HEK293 (cell line): ENCODE data around the gene FAM180A.

ENCODE experiments used
- CTCF ChIA-PET: fragments of 350-600 bp; formaldehyde crosslinking; extraction: SDS; loops from one replicate; lab custom pipeline; 2021; ENCODE audit warnings: antibody characterized with exemption; lab: Yijun Ruan, JAX
- POLR2A ChIA-PET: fragments of 300-600 bp; formaldehyde crosslinking; extraction: SDS; loops from one replicate; lab custom pipeline; 2020; ENCODE audit warnings: antibody characterized with exemption, inconsistent platforms; lab: Yijun Ruan, JAX
- H3K27ac ChIP-seq: fragments of 200-500 bp; sonication (Bioruptor generic); 2 replicates; pipeline ENCODE4 v1.5.1; 2014; ENCODE audit warnings: low read depth, low read length, control low read depth, inconsistent platforms; ENCODE audit errors: extremely low read depth
- H3K36me3 ChIP-seq, 2 experiments: fragments of 200-500 bp in 1 of 2; sonication (Bioruptor generic) in 1 of 2; 1 replicate in 1 of 2; 2 replicates in 1 of 2; pipeline ENCODE4 v1.5.1; 2014 to 2017; ENCODE audit warnings: inconsistent platforms in 2 of 2, low read length in 2 of 2; ENCODE audit not compliant: control insufficient read depth in 2 of 2, insufficient read depth in 1 of 2
- H3K4me1 ChIP-seq: fragments of 200-500 bp; sonication (Bioruptor generic); 2 replicates; pipeline ENCODE4 v1.5.1; 2014; ENCODE audit warnings: mild to moderate bottlenecking, low read length, inconsistent platforms; ENCODE audit not compliant: control insufficient read depth, insufficient read depth
- H3K4me3 ChIP-seq: 2 replicates; pipeline ENCODE4 v1.5.1; 2011; ENCODE audit warnings: low read depth, mild to moderate bottlenecking, control low read depth, low read length, moderate library complexity
- H3K9me3 ChIP-seq: fragments of 200-500 bp; sonication (Bioruptor generic); 2 replicates; pipeline ENCODE4 v1.5.1; 2014; ENCODE audit warnings: low read depth, low read length, inconsistent platforms; ENCODE audit not compliant: control insufficient read depth, insufficient read depth
- GLIS1 ChIP-seq: fragments of 450-650 bp; formaldehyde crosslinking; IDR thresholded peaks from 2 replicates; pipeline ENCODE4 v1.5.1; 2016; ENCODE audit warnings: missing biosample characterization, missing genetic modification characterization
- HOXD13 ChIP-seq: sonication (generic); formaldehyde crosslinking; IDR thresholded peaks from 2 replicates; pipeline ENCODE4 v1.8.0; 2022; ENCODE audit warnings: missing genetic modification reagents, borderline replicate concordance
- OVOL3 ChIP-seq: fragments of 450-650 bp; formaldehyde crosslinking; IDR thresholded peaks from 2 replicates; pipeline ENCODE4 v1.5.1; 2016; ENCODE audit warnings: missing biosample characterization, missing genetic modification characterization
- REPIN1 ChIP-seq: fragments of 450-650 bp; formaldehyde crosslinking; IDR thresholded peaks from 2 replicates; pipeline ENCODE4 v1.5.1; 2017; ENCODE audit warnings: missing biosample characterization, missing genetic modification characterization, low read depth
- YY1 ChIP-seq: fragments of 450-650 bp; formaldehyde crosslinking; IDR thresholded peaks from 2 replicates; pipeline ENCODE4 v1.5.1; 2018; ENCODE audit warnings: missing biosample characterization, missing genetic modification characterization
- YY2 ChIP-seq: fragments of 450-650 bp; formaldehyde crosslinking; IDR thresholded peaks from 2 replicates; pipeline ENCODE4 v1.5.1; 2016; ENCODE audit warnings: missing biosample characterization, missing genetic modification characterization
- ZBTB21 ChIP-seq: fragments of 450-650 bp; formaldehyde crosslinking; IDR thresholded peaks from 2 replicates; pipeline ENCODE4 v1.5.1; 2017; ENCODE audit warnings: missing biosample characterization, missing genetic modification characterization
- ZFP3 ChIP-seq: fragments of 450-650 bp; formaldehyde crosslinking; IDR thresholded peaks from 2 replicates; pipeline ENCODE4 v1.5.1; 2016; ENCODE audit warnings: low read depth, missing biosample characterization, missing genetic modification characterization
- ZNF146 ChIP-seq: fragments of 450-650 bp; formaldehyde crosslinking; IDR thresholded peaks from 2 replicates; pipeline ENCODE4 v1.5.1; 2016; ENCODE audit warnings: missing biosample characterization, missing genetic modification characterization
- ZNF19 ChIP-seq: fragments of 450-650 bp; formaldehyde crosslinking; IDR thresholded peaks from 2 replicates; pipeline ENCODE4; 2016; ENCODE audit warnings: missing biosample characterization, missing genetic modification characterization, low read depth
- ZNF211 ChIP-seq: fragments of 450-650 bp; formaldehyde crosslinking; IDR thresholded peaks from 2 replicates; pipeline ENCODE4 v1.5.1; 2016; ENCODE audit warnings: low read depth, missing biosample characterization, missing genetic modification characterization
- ZNF529 ChIP-seq: fragments of 450-650 bp; formaldehyde crosslinking; IDR thresholded peaks from 2 replicates; pipeline ENCODE4 v1.5.1; 2017; ENCODE audit warnings: missing genetic modification characterization, missing biosample characterization; ENCODE audit not compliant: insufficient replicate concordance
- ZNF548 ChIP-seq: fragments of 450-650 bp; formaldehyde crosslinking; IDR thresholded peaks from 2 replicates; pipeline ENCODE4 v1.5.1; 2016; ENCODE audit warnings: missing biosample characterization, missing genetic modification characterization
- ZNF549 ChIP-seq: fragments of 450-650 bp; IDR thresholded peaks from 2 replicates; pipeline ENCODE4 v1.5.1; 2018; ENCODE audit warnings: missing biosample characterization, missing genetic modification characterization, mild to moderate bottlenecking, inconsistent platforms, moderate library complexity
- ZNF626 ChIP-seq: fragments of 450-650 bp; sonication (Bioruptor Pico); formaldehyde crosslinking; IDR thresholded peaks from 2 replicates; pipeline ENCODE4 v1.5.1; 2018; ENCODE audit warnings: missing biosample characterization, missing genetic modification characterization, inconsistent platforms
- ZNF701 ChIP-seq: fragments of 450-650 bp; formaldehyde crosslinking; IDR thresholded peaks from 2 replicates; pipeline ENCODE4 v1.5.1; 2016; ENCODE audit warnings: missing biosample characterization, missing genetic modification characterization
- ZNF707 ChIP-seq: fragments of 450-650 bp; formaldehyde crosslinking; IDR thresholded peaks from 2 replicates; pipeline ENCODE4 v1.5.1; 2016; ENCODE audit warnings: missing biosample characterization, missing genetic modification characterization
- ZNF776 ChIP-seq: fragments of 450-650 bp; formaldehyde crosslinking; IDR thresholded peaks from 2 replicates; pipeline ENCODE4 v1.5.0; 2017; ENCODE audit warnings: missing biosample characterization, missing genetic modification characterization, borderline replicate concordance
- ZNF785 ChIP-seq: fragments of 450-650 bp; formaldehyde crosslinking; IDR thresholded peaks from 2 replicates; pipeline ENCODE4 v1.5.1; 2016; ENCODE audit warnings: missing biosample characterization, missing genetic modification characterization
- TF ChIP-seq, protein P1 (sequence below): sonication (generic); formaldehyde crosslinking; IDR thresholded peaks from 2 replicates; pipeline ENCODE4 v1.8.1; 2022; ENCODE audit warnings: mild to moderate bottlenecking, moderate library complexity, missing genetic modification reagents
- TF ChIP-seq, protein P2 (sequence below): fragments of 450-650 bp; formaldehyde crosslinking; conservative IDR thresholded peaks from 2 replicates; pipeline ENCODE4 v1.5.1; 2016; ENCODE audit warnings: low read depth, missing biosample characterization, missing genetic modification characterization
- TF ChIP-seq, protein P3 (sequence below): fragments of 450-650 bp; formaldehyde crosslinking; IDR thresholded peaks from 2 replicates; pipeline ENCODE4 v1.5.0; 2017; ENCODE audit warnings: missing biosample characterization, missing genetic modification characterization, borderline replicate concordance

FAM180A gene

DNA sequence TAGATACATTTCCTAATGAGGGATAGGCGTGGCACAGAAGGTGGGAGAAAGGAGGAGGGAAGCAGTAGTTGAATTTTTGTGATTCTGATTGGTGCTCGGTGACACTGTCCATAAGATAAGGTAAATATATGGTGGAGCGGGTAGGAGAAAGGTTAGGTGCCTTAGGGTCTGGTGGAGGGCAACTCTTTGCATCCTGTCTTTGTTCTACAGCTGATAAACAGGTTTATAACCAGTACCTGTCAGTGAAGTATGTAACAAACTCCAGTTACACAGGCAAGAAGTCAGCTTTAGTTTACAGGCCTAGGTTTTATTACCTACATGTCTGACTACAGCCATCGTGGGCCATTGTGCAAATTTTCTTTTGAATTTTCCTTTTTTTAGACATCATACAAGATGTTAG lies 10.9 kb upstream of the FAM180A start:
- TF ChIP-seq ZNF19, result no peak
- TF ChIP-seq, protein P1, sequence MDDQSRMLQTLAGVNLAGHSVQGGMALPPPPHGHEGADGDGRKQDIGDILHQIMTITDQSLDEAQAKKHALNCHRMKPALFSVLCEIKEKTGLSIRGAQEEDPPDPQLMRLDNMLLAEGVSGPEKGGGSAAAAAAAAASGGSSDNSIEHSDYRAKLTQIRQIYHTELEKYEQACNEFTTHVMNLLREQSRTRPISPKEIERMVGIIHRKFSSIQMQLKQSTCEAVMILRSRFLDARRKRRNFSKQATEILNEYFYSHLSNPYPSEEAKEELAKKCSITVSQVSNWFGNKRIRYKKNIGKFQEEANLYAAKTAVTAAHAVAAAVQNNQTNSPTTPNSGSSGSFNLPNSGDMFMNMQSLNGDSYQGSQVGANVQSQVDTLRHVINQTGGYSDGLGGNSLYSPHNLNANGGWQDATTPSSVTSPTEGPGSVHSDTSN (CRISPR knock-in tag), result no peak
- no peak for TF ChIP-seq YY2 (tag by site-specific recombination)
- TF ChIP-seq HOXD13 (CRISPR knock-in tag), result no peak
- no peak for TF ChIP-seq ZNF701
- TF ChIP-seq OVOL3 (tag by site-specific recombination), result no peak
- TF ChIP-seq ZNF549 (tag by site-specific recombination), result no peak
- TF ChIP-seq ZBTB21, result no peak
- TF ChIP-seq ZNF707 (tag by site-specific recombination), result no peak
- TF ChIP-seq ZNF146 (tag by site-specific recombination), result no peak
- no peak for TF ChIP-seq ZNF548
- no peak for TF ChIP-seq REPIN1 (tag by site-specific recombination)
- TF ChIP-seq ZNF529 (tag by site-specific recombination), result no peak
- TF ChIP-seq ZFP3 (tag by site-specific recombination), result no peak
- TF ChIP-seq, protein P2, sequence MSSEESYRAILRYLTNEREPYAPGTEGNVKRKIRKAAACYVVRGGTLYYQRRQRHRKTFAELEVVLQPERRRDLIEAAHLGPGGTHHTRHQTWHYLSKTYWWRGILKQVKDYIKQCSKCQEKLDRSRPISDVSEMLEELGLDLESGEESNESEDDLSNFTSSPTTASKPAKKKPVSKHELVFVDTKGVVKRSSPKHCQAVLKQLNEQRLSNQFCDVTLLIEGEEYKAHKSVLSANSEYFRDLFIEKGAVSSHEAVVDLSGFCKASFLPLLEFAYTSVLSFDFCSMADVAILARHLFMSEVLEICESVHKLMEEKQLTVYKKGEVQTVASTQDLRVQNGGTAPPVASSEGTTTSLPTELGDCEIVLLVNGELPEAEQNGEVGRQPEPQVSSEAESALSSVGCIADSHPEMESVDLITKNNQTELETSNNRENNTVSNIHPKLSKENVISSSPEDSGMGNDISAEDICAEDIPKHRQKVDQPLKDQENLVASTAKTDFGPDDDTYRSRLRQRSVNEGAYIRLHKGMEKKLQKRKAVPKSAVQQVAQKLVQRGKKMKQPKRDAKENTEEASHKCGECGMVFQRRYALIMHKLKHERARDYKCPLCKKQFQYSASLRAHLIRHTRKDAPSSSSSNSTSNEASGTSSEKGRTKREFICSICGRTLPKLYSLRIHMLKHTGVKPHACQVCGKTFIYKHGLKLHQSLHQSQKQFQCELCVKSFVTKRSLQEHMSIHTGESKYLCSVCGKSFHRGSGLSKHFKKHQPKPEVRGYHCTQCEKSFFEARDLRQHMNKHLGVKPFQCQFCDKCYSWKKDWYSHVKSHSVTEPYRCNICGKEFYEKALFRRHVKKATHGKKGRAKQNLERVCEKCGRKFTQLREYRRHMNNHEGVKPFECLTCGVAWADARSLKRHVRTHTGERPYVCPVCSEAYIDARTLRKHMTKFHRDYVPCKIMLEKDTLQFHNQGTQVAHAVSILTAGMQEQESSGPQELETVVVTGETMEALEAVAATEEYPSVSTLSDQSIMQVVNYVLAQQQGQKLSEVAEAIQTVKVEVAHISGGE (tag by site-specific recombination), result no peak
- no peak for TF ChIP-seq ZNF785 (tag by site-specific recombination)
- TF ChIP-seq ZNF626 (tag by site-specific recombination), result no peak
- TF ChIP-seq YY1, result no peak
- TF ChIP-seq, protein P3, sequence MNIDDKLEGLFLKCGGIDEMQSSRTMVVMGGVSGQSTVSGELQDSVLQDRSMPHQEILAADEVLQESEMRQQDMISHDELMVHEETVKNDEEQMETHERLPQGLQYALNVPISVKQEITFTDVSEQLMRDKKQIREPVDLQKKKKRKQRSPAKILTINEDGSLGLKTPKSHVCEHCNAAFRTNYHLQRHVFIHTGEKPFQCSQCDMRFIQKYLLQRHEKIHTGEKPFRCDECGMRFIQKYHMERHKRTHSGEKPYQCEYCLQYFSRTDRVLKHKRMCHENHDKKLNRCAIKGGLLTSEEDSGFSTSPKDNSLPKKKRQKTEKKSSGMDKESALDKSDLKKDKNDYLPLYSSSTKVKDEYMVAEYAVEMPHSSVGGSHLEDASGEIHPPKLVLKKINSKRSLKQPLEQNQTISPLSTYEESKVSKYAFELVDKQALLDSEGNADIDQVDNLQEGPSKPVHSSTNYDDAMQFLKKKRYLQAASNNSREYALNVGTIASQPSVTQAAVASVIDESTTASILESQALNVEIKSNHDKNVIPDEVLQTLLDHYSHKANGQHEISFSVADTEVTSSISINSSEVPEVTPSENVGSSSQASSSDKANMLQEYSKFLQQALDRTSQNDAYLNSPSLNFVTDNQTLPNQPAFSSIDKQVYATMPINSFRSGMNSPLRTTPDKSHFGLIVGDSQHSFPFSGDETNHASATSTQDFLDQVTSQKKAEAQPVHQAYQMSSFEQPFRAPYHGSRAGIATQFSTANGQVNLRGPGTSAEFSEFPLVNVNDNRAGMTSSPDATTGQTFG (tag by site-specific recombination), result no peak
- no peak for TF ChIP-seq ZNF776 (tag by site-specific recombination)
- POLR2A ChIA-PET, result no interaction called here
- H3K9me3 ChIP-seq, result no peaks in the 10 kb centered on the region

DNA sequence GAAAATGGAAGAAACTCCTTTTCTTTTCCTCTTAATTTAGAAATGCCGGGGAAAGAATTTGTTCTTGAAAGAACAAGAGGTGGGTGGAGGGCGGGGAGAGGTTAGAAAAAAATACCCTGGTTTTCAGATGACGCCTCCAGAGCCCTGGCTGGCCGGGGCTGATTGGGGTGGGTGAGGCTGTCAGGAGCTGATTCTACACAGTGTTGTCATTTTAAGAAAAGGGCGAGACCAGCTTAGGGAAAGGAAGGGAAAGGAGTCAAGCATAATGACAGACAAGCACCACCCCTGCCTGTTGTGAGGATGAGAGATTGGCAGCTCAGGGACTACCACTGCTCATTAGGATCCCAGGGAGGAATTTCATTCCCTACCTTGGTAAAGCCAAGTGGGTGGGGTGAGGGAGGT lies 9.9 kb upstream of the FAM180A start:
- H3K4me1 ChIP-seq, result no peaks in the 10 kb centered on the region
- H3K4me3 ChIP-seq, result no peak overlapping the region
- no peaks in the 10 kb centered on the region for H3K9me3 ChIP-seq
- POLR2A ChIA-PET, result no interaction called here
- CTCF ChIA-PET, result interaction anchor here (0.6 kb wide), 1 partner anchor 97 kb away, joined by 3 read pairs; no protein-coding TSS in a partner anchor
- H3K27ac ChIP-seq, result no peak overlapping the region
- H3K36me3 ChIP-seq, result no peaks in the 10 kb centered on the region
- TF ChIP-seq ZNF211 (tag by site-specific recombination) (no peak), GLIS1 (tag by site-specific recombination) (no peak)

More for the DNA sequence above, 10.9 kb upstream of the FAM180A start:
- H3K4me3 ChIP-seq, result no peak overlapping the region
- H3K36me3 ChIP-seq, result no peaks in the 10 kb centered on the region
- CTCF ChIA-PET, result no interaction called here
- no peak overlapping the region for H3K27ac ChIP-seq
- H3K4me1 ChIP-seq, result no peaks in the 10 kb centered on the region
